Measurements from ENCODE around the gene RASA3. TPM values are rescaled to one million over a fixed set of nuclear protein-coding genes. Genes with fewer than 3 reads are reported as not detected.
A peak's percentile ranks its signal among the peaks of the same experiment; 100 is the strongest.

Gene RASA3
- polyA plus RNA-seq, 3 donors = 9.0 to 32.6 (median 16.6) TPM

DNA sequence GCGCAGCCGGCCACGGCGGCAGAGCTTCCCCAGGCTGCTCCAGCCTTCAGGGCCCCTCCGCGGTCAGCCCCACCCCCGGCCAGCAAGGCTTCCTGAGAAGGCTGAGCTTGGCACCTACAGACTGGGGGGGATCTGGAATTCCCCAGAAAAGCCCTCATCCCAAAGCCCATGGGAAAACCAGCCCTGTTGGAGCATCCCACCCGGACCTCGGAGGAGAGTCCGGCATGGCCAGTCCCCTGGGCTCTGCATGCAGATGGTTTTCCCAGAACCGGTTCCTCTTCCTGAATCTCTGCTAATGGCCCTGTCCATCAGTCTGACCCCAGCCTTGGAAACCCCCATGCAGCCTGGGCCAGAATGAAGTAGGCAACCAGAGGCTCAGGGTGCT, 10.3 kb downstream of the RASA3 start:
- peak in 1 of 3 donors; percentile 36 for DNase-seq
- peaks cover 0 to 3% (median 0%) of the 10 kb centered on the region in 7 donors for H3K9me3 Mint-ChIP-seq
- H3K27me3 Mint-ChIP-seq (ENCODE audit: low read depth in 3 of 3) = peaks cover 2 to 3% (median 2%) of the 10 kb centered on the region in 3 donors
- no peaks in the 10 kb centered on the region for H3K27me3 ChIP-seq (ENCODE audit: control insufficient read depth in 2 of 2, insufficient read depth in 2 of 2, low read length in 2 of 2)
- no peaks in the 10 kb centered on the region for H3K36me3 ChIP-seq (replicated peaks in 1 of 2; ENCODE audit: control insufficient read depth in 1 of 2, insufficient read depth in 2 of 2, low read length in 2 of 2)
- H3K9me3 ChIP-seq (replicated peaks in 1 of 2; ENCODE audit: control insufficient read depth in 1 of 2, insufficient read depth in 1 of 2, low read length in 2 of 2) = no peaks in the 10 kb centered on the region
- H3K4me3 ChIP-seq (replicated peaks in 1 of 3; ENCODE audit: low read depth in 2 of 3, low read length in 3 of 3) = no peak overlapping the region
- no peak overlapping the region for H3K4me3 Mint-ChIP-seq
- peaks cover 43 to 74% of the 10 kb centered on the region in 2 donors for H3K4me1 ChIP-seq (ENCODE audit: control insufficient read depth in 1 of 2, insufficient read depth in 2 of 2, low read length in 2 of 2)
- whole genome bisulfite sequencing (ENCODE audit: insufficient coverage) = 93% methylated on average over 8 of the region's 11 CpGs
- no peak overlapping the region for H3K4me2 ChIP-seq (replicated peaks; ENCODE audit: extremely low read depth, low read length, poor library complexity, severe bottlenecking)
- TF ChIP-seq, protein P1, sequence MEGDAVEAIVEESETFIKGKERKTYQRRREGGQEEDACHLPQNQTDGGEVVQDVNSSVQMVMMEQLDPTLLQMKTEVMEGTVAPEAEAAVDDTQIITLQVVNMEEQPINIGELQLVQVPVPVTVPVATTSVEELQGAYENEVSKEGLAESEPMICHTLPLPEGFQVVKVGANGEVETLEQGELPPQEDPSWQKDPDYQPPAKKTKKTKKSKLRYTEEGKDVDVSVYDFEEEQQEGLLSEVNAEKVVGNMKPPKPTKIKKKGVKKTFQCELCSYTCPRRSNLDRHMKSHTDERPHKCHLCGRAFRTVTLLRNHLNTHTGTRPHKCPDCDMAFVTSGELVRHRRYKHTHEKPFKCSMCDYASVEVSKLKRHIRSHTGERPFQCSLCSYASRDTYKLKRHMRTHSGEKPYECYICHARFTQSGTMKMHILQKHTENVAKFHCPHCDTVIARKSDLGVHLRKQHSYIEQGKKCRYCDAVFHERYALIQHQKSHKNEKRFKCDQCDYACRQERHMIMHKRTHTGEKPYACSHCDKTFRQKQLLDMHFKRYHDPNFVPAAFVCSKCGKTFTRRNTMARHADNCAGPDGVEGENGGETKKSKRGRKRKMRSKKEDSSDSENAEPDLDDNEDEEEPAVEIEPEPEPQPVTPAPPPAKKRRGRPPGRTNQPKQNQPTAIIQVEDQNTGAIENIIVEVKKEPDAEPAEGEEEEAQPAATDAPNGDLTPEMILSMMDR (IDR thresholded peaks at IDR 0.05) = no peak
- H3K27ac Mint-ChIP-seq = peak overlapping the region in 1 of 7 donors; percentile 43
- intact Hi-C loops (cut with micrococcal nuclease) = no loop called here
- H2AFZ ChIP-seq (ENCODE audit: insufficient read depth, low read depth, low read length, poor library complexity, severe bottlenecking) = no peak overlapping the region
- peaks cover 91% of the 10 kb centered on the region for H4K20me1 ChIP-seq (ENCODE audit: insufficient read depth, low read length)
- H3K9ac ChIP-seq (ENCODE audit: insufficient read depth, low read length, poor library complexity, severe bottlenecking) = no peak overlapping the region
- peaks cover 90% of the 10 kb centered on the region for H3K79me2 ChIP-seq (ENCODE audit: insufficient read depth, low read length)
- peaks cover 42% of the 10 kb centered on the region in 2 donors for H3K36me3 Mint-ChIP-seq
- no peak overlapping the region for H3K27ac ChIP-seq (ENCODE audit: low read depth in 1 of 2, low read length in 2 of 2)
- H3K4me1 Mint-ChIP-seq = peaks cover 58% of the 10 kb centered on the region

DNA sequence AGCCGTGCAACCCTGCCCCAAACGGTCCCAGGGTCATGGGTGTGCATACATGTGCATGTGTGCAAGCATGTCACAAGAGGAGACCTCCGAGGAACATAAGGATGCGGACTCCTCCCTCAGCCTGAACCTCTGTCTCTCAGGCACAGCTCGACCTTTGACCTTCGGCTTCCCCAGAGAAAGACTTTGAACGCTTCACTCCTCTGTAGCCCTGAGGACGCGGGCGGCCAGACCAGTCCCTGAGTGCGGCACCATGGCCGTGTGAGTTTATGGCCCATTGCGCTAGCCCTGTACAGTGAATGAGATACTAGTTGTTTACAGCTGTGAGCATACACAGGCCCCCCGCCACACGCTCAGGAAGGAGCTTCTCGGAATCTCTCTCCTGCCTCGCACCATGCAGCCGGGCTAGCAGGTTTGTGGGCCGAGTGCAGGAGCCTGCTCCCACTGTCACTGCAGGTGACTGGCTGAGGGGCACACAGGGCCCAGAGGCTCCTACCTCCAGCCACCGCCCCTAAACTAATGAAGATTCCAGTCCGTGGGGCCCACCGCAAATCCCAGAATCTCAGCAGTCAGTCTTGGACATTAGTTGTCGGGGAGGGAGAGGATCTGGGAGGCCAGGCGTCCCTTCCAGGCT, 10.8 kb downstream of the RASA3 start:
- no peak for DNase-seq
- peaks cover 1 to 2% (median 2%) of the 10 kb centered on the region in 3 donors for H3K27me3 Mint-ChIP-seq (ENCODE audit: low read depth in 3 of 3)
- WGBS (ENCODE audit: insufficient coverage) = 95% methylated on average over 23 of the region's 24 CpGs
- peaks cover 87% of the 10 kb centered on the region for H3K79me2 ChIP-seq (ENCODE audit: insufficient read depth, low read length)
- no peak overlapping the region for H3K9ac ChIP-seq (ENCODE audit: insufficient read depth, low read length, poor library complexity, severe bottlenecking)
- intact Hi-C loops (cut with micrococcal nuclease) = no loop called here
- TF ChIP-seq, protein P1 (IDR thresholded peaks at IDR 0.05) = no peak
- no peaks in the 10 kb centered on the region for H3K36me3 ChIP-seq (replicated peaks in 1 of 2; ENCODE audit: control insufficient read depth in 1 of 2, insufficient read depth in 2 of 2, low read length in 2 of 2)
- H3K36me3 Mint-ChIP-seq = peaks cover 38 to 43% of the 10 kb centered on the region in 2 donors
- peaks cover 38 to 71% of the 10 kb centered on the region in 2 donors for H3K4me1 ChIP-seq (ENCODE audit: control insufficient read depth in 1 of 2, insufficient read depth in 2 of 2, low read length in 2 of 2)
- H2AFZ ChIP-seq (ENCODE audit: insufficient read depth, low read depth, low read length, poor library complexity, severe bottlenecking) = no peak overlapping the region
- H4K20me1 ChIP-seq (ENCODE audit: insufficient read depth, low read length) = peaks cover 89% of the 10 kb centered on the region
- no peak overlapping the region for H3K27ac ChIP-seq (ENCODE audit: low read depth in 1 of 2, low read length in 2 of 2)
- no peaks in the 10 kb centered on the region for H3K9me3 ChIP-seq (replicated peaks in 1 of 2; ENCODE audit: control insufficient read depth in 1 of 2, insufficient read depth in 1 of 2, low read length in 2 of 2)
- no peaks in the 10 kb centered on the region for H3K27me3 ChIP-seq (ENCODE audit: control insufficient read depth in 2 of 2, insufficient read depth in 2 of 2, low read length in 2 of 2)
- H3K9me3 Mint-ChIP-seq = peaks cover 0 to 3% (median 0%) of the 10 kb centered on the region in 7 donors
- no peak overlapping the region for H3K4me2 ChIP-seq (replicated peaks; ENCODE audit: extremely low read depth, low read length, poor library complexity, severe bottlenecking)
- H3K4me3 ChIP-seq (replicated peaks in 1 of 3; ENCODE audit: low read depth in 2 of 3, low read length in 3 of 3) = no peak overlapping the region
- peaks cover 53% of the 10 kb centered on the region for H3K4me1 Mint-ChIP-seq
- peak overlapping the region in 2 of 7 donors; percentile 43 to 74 for H3K27ac Mint-ChIP-seq
- H3K4me3 Mint-ChIP-seq = no peak overlapping the region
